Measurements from ENCODE around the gene C1QTNF5.

Gene C1QTNF5

GRCh38 chr11:119338318-119338890 is 2.3 kb downstream of the C1QTNF5 start:
- H3K27ac ChIP-seq, result no peak overlapping the region
- no peaks in the 10 kb centered on the region for H3K4me1 ChIP-seq (ENCODE audit: low read depth, poor library complexity, severe bottlenecking)
- H3K27me3 ChIP-seq (ENCODE audit: insufficient read depth, low read depth), result no peaks in the 10 kb centered on the region; the same call in 1 of the 2 replicates
- TF ChIP-seq CTCF (conservative IDR thresholded peaks at IDR 0.05; ENCODE audit: low read depth, low read length), result peak; percentile 76
- no peaks in the 10 kb centered on the region for H4K20me1 ChIP-seq (ENCODE audit: insufficient read depth)
- H3K4me2 ChIP-seq, result no peak overlapping the region
- H3K36me3 ChIP-seq (ENCODE audit: insufficient read depth), result no peaks in the 10 kb centered on the region
- no peak overlapping the region for H2AFZ ChIP-seq (ENCODE audit: low read depth)
- peaks cover 6% of the 10 kb centered on the region; the same call in 1 of the 2 replicates for H3K79me2 ChIP-seq (ENCODE audit: insufficient read depth, low read depth)
- H3K9ac ChIP-seq, result no peak overlapping the region
- H3K4me3 ChIP-seq (IDR thresholded peaks at IDR 0.05; ENCODE audit: insufficient read depth, low read depth, low read length), result no peak overlapping the region

DNA sequence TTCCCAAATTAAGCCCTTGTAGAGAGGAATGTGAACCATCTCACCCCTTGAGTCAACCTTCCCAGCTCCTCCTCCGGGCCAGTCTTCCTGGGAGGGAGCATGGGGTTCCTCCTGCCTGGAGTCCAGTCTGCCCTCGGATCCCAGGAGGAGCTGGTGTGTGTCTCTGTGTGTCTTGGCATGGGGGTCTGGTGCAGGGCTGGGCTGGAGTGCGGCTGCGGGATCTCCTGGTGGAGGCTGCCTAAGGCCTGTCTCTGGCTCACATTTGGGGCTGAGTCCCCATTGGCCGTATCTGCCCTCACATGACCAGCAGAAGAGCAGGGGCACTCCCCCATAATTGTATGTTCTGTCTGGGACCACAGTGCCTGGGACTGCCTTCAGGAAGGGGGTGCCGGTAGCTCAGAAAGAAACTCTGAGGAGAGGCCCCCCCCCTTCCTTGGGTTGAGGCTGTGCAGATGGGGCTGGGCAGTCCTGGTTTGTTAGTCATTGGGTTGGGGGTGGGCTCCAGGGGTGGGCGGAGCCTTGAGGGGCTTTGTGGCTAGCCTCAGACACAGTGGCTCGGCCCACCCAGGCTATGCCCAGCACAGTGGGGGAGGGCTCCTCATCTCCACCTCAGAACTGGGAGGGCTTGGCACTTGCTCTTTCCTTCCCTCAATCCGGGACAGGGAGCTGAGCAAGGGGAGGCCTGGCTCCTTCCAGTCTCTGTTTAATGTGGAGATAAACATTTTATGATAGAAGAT is 2.9 kb downstream of the C1QTNF5 start:
- H2AFZ ChIP-seq (ENCODE audit: low read depth), result no peak overlapping the region

GRCh38 chr11:119336744-119337469 is 3.8 kb downstream of the C1QTNF5 start:
- H3K79me2 ChIP-seq (ENCODE audit: insufficient read depth, low read depth), result peaks cover 6% of the 10 kb centered on the region; the same call in 1 of the 2 replicates
- H2AFZ ChIP-seq (ENCODE audit: low read depth), result no peak overlapping the region
- H3K27me3 ChIP-seq (ENCODE audit: insufficient read depth, low read depth), result no peaks in the 10 kb centered on the region
- H3K4me2 ChIP-seq, result no peak overlapping the region
- H3K27ac ChIP-seq, result no peak overlapping the region
- no peak overlapping the region for H3K4me3 ChIP-seq (IDR thresholded peaks at IDR 0.05; ENCODE audit: insufficient read depth, low read depth, low read length)
- no peaks in the 10 kb centered on the region for H3K4me1 ChIP-seq (ENCODE audit: low read depth, poor library complexity, severe bottlenecking)
- no peak for TF ChIP-seq CTCF (conservative IDR thresholded peaks at IDR 0.05; ENCODE audit: low read depth, low read length)
- H4K20me1 ChIP-seq (ENCODE audit: insufficient read depth), result no peaks in the 10 kb centered on the region
- no peaks in the 10 kb centered on the region for H3K36me3 ChIP-seq (ENCODE audit: insufficient read depth)
- H3K9ac ChIP-seq, result no peak overlapping the region

More for the DNA sequence above, 2.9 kb downstream of the C1QTNF5 start:
- Histone ChIP-seq H3K79me2 (ENCODE audit: insufficient read depth, low read depth) (peaks cover 6% of the 10 kb centered on the region; the same call in 1 of the 2 replicates), H3K4me1 (ENCODE audit: low read depth, poor library complexity, severe bottlenecking) (no peaks in the 10 kb centered on the region), H4K20me1 (ENCODE audit: insufficient read depth) (no peaks in the 10 kb centered on the region), H3K4me3 (IDR thresholded peaks at IDR 0.05; ENCODE audit: insufficient read depth, low read depth, low read length) (no peak overlapping the region), H3K36me3 (ENCODE audit: insufficient read depth) (no peaks in the 10 kb centered on the region), H3K9ac (no peak overlapping the region), H3K27ac (no peak overlapping the region), H3K27me3 (ENCODE audit: insufficient read depth, low read depth) (no peaks in the 10 kb centered on the region), H3K4me2 (no peak overlapping the region)
- no peak for TF ChIP-seq CTCF (conservative IDR thresholded peaks at IDR 0.05; ENCODE audit: low read depth, low read length)

GRCh38 chr11:119335655-119336543 is 4.8 kb downstream of the C1QTNF5 start:
- Histone ChIP-seq H3K79me2 (ENCODE audit: insufficient read depth, low read depth) (peaks cover 6% of the 10 kb centered on the region; the same call in 1 of the 2 replicates), H3K4me3 (IDR thresholded peaks at IDR 0.05; ENCODE audit: insufficient read depth, low read depth, low read length) (no peak overlapping the region), H2AFZ (ENCODE audit: low read depth) (no peak overlapping the region), H3K27me3 (ENCODE audit: insufficient read depth, low read depth) (no peaks in the 10 kb centered on the region), H3K4me1 (ENCODE audit: low read depth, poor library complexity, severe bottlenecking) (no peaks in the 10 kb centered on the region), H4K20me1 (ENCODE audit: insufficient read depth) (no peaks in the 10 kb centered on the region), H3K27ac (no peak overlapping the region), H3K36me3 (ENCODE audit: insufficient read depth) (no peaks in the 10 kb centered on the region), H3K4me2 (no peak overlapping the region), H3K9ac (no peak overlapping the region)
- no peak for TF ChIP-seq CTCF (conservative IDR thresholded peaks at IDR 0.05; ENCODE audit: low read depth, low read length)
